ENCODE data around the gene STRADB. TPM values are rescaled to one million over a fixed set of nuclear protein-coding genes. Genes with fewer than 3 reads are reported as not detected.
A peak's percentile ranks its signal among the peaks of the same experiment; 100 is the strongest.
"Not testable (repeated sequence)": the region's sequence is repeated elsewhere in the genome, so short reads cannot be mapped to it uniquely, and the experiment has no call there.

Gene STRADB
- total RNA-seq, 1 donor from 2014 or later = 18.5 TPM

- Mint-ChIP-seq H3K9me3 (peaks cover 7% of the 10 kb centered on the region), H3K4me1 (peaks cover 8% of the 10 kb centered on the region), H3K27ac (no peak overlapping the region), H3K36me3 (ENCODE audit: low read depth) (peaks cover 32% of the 10 kb centered on the region), H3K27me3 (no peaks in the 10 kb centered on the region), H3K4me3 (no peak overlapping the region)
- no peak for DNase-seq
- intact Hi-C loops (cut with micrococcal nuclease) = loop anchor here (2.0 to 10.0 kb wide), 4 partner anchors 18 to 1220 kb away; partner anchors contain the start of genes FAM117B, STRADB and TRAK2
These were observed 36.4 kb upstream of the STRADB start for GRCh38 chr2:201415149-201415548.

DNA sequence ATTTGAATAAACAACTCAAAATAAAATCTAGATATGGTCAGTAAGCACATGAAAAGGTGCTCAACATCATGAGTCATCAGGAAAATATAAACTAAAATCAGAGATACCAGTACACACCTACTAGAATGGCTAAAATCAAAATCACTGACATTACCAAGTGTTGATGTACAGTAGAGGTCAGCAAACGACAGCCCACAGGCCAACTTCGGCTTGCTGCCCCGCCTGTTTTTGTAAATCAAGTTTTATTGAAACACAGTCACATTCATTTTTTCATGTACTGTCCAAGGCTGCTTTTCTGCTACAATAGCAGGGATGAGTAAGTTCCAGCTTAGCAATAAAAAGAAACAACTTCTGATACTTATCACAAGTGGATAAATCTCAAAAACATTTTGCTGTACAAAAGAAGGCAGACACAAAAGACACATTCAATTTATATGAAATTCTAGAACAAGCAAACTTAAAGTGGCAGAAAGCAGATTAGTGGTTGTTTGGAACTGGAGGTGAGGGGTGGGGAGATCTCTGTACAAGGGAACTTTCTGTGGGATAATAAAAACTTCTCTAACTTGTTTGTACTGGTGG is 32.4 kb upstream of the STRADB start:
- Mint-ChIP-seq H3K4me1 (peaks cover 22% of the 10 kb centered on the region), H3K27ac (peak overlapping the region; percentile 20), H3K4me3 (no peak overlapping the region), H3K27me3 (no peaks in the 10 kb centered on the region), H3K9me3 (no peaks in the 10 kb centered on the region), H3K36me3 (ENCODE audit: low read depth) (peaks cover 16% of the 10 kb centered on the region)
- intact Hi-C loops (cut with micrococcal nuclease) = loop anchor here (10.0 kb wide), 1 partner anchor 1216 kb away; the partner anchor contains the start of gene FAM117B
- DNase-seq = no peak

DNA sequence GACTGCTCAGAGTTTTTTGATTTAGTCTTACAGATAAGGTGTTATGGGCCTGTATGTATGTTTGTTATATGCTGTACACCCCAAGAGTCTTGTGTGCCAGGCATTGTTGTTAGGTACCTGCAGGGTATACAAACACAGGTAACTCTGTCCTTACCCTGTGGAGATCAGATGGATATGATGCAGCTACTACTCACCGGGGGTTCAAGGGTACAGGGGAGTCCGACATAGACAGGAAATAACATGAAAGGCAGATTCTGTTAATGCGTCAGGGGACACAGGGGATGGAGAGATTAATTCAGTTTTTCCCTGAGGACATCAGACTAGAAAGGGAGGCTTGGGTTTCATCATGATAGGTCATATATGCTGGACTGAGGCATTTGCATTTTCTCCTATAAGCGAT is 31.6 kb upstream of the STRADB start:
- H3K27me3 Mint-ChIP-seq = no peaks in the 10 kb centered on the region
- H3K36me3 Mint-ChIP-seq (ENCODE audit: low read depth) = peaks cover 16% of the 10 kb centered on the region
- H3K4me1 Mint-ChIP-seq = peaks cover 22% of the 10 kb centered on the region
- no peak for DNase-seq
- H3K9me3 Mint-ChIP-seq = no peaks in the 10 kb centered on the region
- no peak overlapping the region for H3K4me3 Mint-ChIP-seq
- no peak overlapping the region for H3K27ac Mint-ChIP-seq
- intact Hi-C loops (cut with micrococcal nuclease) = loop anchor here (10.0 kb wide), 1 partner anchor 1215 kb away; the partner anchor contains the start of gene FAM117B

DNA sequence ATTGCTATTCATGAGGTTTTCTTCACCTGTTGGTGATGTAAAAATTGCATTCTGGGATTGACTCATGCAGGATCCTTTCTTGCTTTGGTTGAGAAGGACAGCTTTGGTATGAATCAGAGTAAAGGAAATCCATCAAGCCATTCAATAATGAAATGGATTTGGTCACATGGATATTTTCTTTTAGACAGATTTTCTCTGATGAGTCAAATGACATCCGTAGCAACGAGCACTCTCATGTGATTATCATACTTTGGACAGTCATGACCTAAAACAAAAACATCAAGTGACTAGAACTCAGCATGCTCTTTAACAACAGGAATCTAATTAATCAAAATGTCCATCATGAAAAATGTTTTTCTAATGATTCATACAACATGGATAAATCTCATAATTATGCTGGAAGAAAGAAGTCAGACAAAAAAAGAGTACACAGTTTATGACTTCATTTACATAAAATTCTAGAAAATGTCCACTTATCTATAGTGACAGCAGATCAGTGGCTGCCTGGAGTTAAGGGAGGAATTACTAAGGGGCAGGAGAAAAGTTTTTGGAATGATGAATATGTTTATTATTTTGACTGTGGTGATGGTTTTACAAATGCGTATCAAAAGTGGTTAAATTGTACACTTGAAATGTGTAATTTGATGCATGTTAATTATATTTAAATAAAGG is 31.0 kb upstream of the STRADB start:
- no peaks in the 10 kb centered on the region for H3K9me3 Mint-ChIP-seq
- peaks cover 16% of the 10 kb centered on the region for H3K36me3 Mint-ChIP-seq (ENCODE audit: low read depth)
- no peak for DNase-seq
- intact Hi-C loops (cut with micrococcal nuclease) = no loop called here
- no peak overlapping the region for H3K4me3 Mint-ChIP-seq
- peaks cover 22% of the 10 kb centered on the region for H3K4me1 Mint-ChIP-seq
- no peak overlapping the region for H3K27ac Mint-ChIP-seq
- H3K27me3 Mint-ChIP-seq = no peaks in the 10 kb centered on the region

DNA sequence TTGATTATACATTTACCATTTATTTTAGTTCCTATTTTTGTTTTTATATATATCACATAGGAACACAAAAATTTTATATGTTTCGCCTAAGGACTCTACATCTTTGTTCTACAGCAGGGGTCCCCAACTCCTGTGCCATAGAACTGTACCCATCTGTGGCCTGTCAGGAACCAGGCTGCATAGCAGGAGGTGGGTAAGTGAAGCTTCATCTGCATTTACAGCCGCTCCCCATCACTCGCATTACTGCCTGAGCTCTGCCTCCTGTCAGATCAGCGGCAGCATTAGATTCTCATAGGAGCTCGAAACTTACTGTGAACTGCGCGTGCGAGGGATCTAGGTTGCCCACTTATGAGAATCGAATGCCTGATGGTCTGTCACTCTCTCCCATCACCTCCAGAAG is 25.6 kb upstream of the STRADB start:
- intact Hi-C loops (cut with micrococcal nuclease) = no loop called here
- no peak overlapping the region for H3K27ac Mint-ChIP-seq
- H3K4me1 Mint-ChIP-seq = peaks cover 11% of the 10 kb centered on the region
- peaks cover 11% of the 10 kb centered on the region for H3K9me3 Mint-ChIP-seq
- peaks cover 26% of the 10 kb centered on the region for H3K36me3 Mint-ChIP-seq (ENCODE audit: low read depth)
- DNase-seq = no peak
- H3K27me3 Mint-ChIP-seq = no peaks in the 10 kb centered on the region
- no peak overlapping the region for H3K4me3 Mint-ChIP-seq

- peaks cover 21% of the 10 kb centered on the region for H3K4me1 Mint-ChIP-seq
- H3K27me3 Mint-ChIP-seq; H3K4me3 Mint-ChIP-seq; DNase-seq; intact Hi-C loops (cut with micrococcal nuclease); H3K27ac Mint-ChIP-seq: not testable (repeated sequence)
- H3K9me3 Mint-ChIP-seq = peaks cover 17% of the 10 kb centered on the region
- H3K36me3 Mint-ChIP-seq (ENCODE audit: low read depth) = peaks cover 36% of the 10 kb centered on the region
These were observed 23.2 kb upstream of the STRADB start for GRCh38 chr2:201428366-201428765.

DNA sequence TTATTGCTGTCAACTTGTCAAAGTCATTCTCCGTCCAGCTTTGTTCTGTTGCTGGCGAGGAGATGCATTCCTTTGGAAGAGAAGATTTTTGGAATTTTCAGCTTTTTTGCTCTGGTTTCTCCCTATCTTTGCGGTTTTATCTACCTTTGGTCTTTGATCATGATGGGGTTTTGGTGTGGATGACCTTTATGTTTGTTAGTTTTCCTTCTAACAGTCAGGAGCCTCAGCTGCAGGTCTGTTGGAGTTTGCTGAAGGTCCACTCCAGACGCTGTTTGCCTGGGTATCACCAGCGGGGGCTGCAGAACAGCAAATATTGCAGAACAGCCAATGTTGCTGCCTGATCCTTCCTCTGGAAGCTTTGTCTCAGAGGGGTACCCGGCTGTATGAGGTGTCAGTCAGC is 21.7 kb upstream of the STRADB start:
- not testable (repeated sequence) for H3K27ac Mint-ChIP-seq

GRCh38 chr2:201430322-201430721 is 21.2 kb upstream of the STRADB start:
- intact Hi-C loops (cut with micrococcal nuclease) = loop anchor here (5.0 kb wide), 1 partner anchor 168 kb away; the partner anchor contains the start of gene CASP8
- H3K9me3 Mint-ChIP-seq = peaks cover 17% of the 10 kb centered on the region
- H3K36me3 Mint-ChIP-seq (ENCODE audit: low read depth) = peaks cover 36% of the 10 kb centered on the region
- not testable (repeated sequence) for H3K27ac Mint-ChIP-seq, H3K4me3 Mint-ChIP-seq, DNase-seq, H3K27me3 Mint-ChIP-seq
- peaks cover 28% of the 10 kb centered on the region for H3K4me1 Mint-ChIP-seq

More for the DNA sequence above, 21.7 kb upstream of the STRADB start:
- Mint-ChIP-seq H3K36me3 (ENCODE audit: low read depth) (peaks cover 36% of the 10 kb centered on the region), H3K4me1 (peaks cover 28% of the 10 kb centered on the region), H3K9me3 (peaks cover 17% of the 10 kb centered on the region)
- not testable (repeated sequence) for DNase-seq, H3K4me3 Mint-ChIP-seq, H3K27me3 Mint-ChIP-seq
- intact Hi-C loops (cut with micrococcal nuclease) = loop anchor here (5.0 kb wide), 1 partner anchor 168 kb away; the partner anchor contains the start of gene CASP8

DNA sequence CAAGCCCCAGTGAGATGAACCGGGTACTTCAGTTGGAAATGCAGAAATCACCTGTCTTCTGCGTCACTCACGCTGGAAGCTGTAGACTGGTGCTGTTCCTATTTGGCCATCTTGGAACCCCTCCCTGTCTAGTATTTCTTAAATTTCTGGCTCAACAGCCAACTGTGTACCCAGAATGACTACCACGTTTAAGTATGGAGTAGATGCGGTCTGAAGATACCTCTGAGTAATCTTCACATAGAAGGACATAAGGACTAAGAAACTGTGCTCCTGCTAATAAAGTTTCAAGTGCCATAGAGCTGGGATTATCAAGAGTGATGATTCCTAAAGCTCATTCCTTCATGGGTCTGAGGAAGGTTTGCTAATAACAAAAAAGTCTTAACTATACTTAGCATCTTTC is 20.7 kb upstream of the STRADB start:
- intact Hi-C loops (cut with micrococcal nuclease) = loop anchor here (5.0 kb wide), 1 partner anchor 169 kb away; the partner anchor contains the start of gene CASP8
- Mint-ChIP-seq H3K9me3 (peaks cover 17% of the 10 kb centered on the region), H3K36me3 (ENCODE audit: low read depth) (peaks cover 36% of the 10 kb centered on the region), H3K27me3 (no peaks in the 10 kb centered on the region), H3K27ac (peak overlapping the region; percentile 60), H3K4me1 (peaks cover 28% of the 10 kb centered on the region), H3K4me3 (no peak overlapping the region)
- DNase-seq = no peak

- Mint-ChIP-seq H3K9me3 (peaks cover 17% of the 10 kb centered on the region), H3K27me3 (no peaks in the 10 kb centered on the region), H3K27ac (peak overlapping the region; percentile 95), H3K4me1 (peaks cover 28% of the 10 kb centered on the region), H3K36me3 (ENCODE audit: low read depth) (peaks cover 37% of the 10 kb centered on the region), H3K4me3 (peak overlapping the region; percentile 77)
- peak; percentile 62 for DNase-seq
- intact Hi-C loops (cut with micrococcal nuclease) = loop anchor here (1.0 to 5.0 kb wide), 3 partner anchors 17 to 170 kb away; partner anchors contain the start of genes CASP8, STRADB and TRAK2
These were observed 19.4 kb upstream of the STRADB start for GRCh38 chr2:201432038-201432620.

- Mint-ChIP-seq H3K9me3 (peaks cover 16% of the 10 kb centered on the region), H3K4me3 (peak overlapping the region; percentile 77), H3K36me3 (ENCODE audit: low read depth) (peaks cover 36% of the 10 kb centered on the region), H3K27ac (peak overlapping the region; percentile 95), H3K27me3 (no peaks in the 10 kb centered on the region), H3K4me1 (peaks cover 31% of the 10 kb centered on the region)
- intact Hi-C loops (cut with micrococcal nuclease) = loop anchor here (1.0 to 5.0 kb wide), 3 partner anchors 18 to 171 kb away; partner anchors contain the start of genes CASP8, STRADB and TRAK2
- DNase-seq = no peak
These were observed 18.7 kb upstream of the STRADB start for GRCh38 chr2:201432621-201433393.

DNA sequence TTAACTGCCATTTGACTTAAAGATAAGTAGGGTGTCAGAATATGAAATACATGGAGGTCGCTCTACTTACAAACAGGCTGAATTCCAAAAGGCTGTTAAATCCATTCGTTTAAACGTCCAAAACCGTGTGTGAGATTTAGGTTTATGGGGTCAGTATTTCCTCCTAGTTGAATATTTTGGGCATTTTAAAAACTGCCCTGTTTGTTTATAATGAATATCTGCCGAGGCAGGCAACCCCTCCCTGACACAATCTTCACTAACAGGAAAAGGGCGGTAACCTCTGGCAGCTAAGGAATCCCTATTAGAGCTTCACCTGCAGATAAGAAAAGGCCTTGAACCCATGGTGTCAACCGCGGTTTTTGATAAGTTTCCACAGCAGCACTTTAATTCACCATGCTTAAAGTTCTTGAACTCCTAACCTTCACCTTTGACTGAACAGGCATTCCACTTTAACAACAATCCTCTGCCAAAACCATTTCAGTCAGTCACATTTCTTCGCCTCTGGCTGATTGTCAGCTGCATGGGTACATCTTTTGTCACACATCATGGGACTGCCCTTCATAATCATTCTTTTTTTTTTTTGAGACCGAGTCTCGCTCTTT is 18.0 kb upstream of the STRADB start:
- Mint-ChIP-seq H3K27me3 (no peaks in the 10 kb centered on the region), H3K9me3 (peaks cover 14% of the 10 kb centered on the region), H3K4me3 (no peak overlapping the region), H3K4me1 (peaks cover 33% of the 10 kb centered on the region), H3K36me3 (ENCODE audit: low read depth) (peaks cover 34% of the 10 kb centered on the region), H3K27ac (no peak overlapping the region)
- intact Hi-C loops (cut with micrococcal nuclease) = loop anchor here (2.0 to 5.0 kb wide), 2 partner anchors 19 to 171 kb away; partner anchors contain the start of gene CASP8
- no peak for DNase-seq

GRCh38 chr2:201436141-201436540 is 15.4 kb upstream of the STRADB start:
- Mint-ChIP-seq H3K4me3 (no peak overlapping the region), H3K4me1 (peaks cover 33% of the 10 kb centered on the region), H3K36me3 (ENCODE audit: low read depth) (peaks cover 26% of the 10 kb centered on the region)

More at GRCh38 chr2:201436141-201436540, 15.4 kb upstream of the STRADB start:
- intact Hi-C loops (cut with micrococcal nuclease) = no loop called here
- no peaks in the 10 kb centered on the region for H3K27me3 Mint-ChIP-seq
- no peak overlapping the region for H3K27ac Mint-ChIP-seq
- peaks cover 5% of the 10 kb centered on the region for H3K9me3 Mint-ChIP-seq
- DNase-seq = no peak
